ENCODE results near the gene SDCCAG8.

DNA sequence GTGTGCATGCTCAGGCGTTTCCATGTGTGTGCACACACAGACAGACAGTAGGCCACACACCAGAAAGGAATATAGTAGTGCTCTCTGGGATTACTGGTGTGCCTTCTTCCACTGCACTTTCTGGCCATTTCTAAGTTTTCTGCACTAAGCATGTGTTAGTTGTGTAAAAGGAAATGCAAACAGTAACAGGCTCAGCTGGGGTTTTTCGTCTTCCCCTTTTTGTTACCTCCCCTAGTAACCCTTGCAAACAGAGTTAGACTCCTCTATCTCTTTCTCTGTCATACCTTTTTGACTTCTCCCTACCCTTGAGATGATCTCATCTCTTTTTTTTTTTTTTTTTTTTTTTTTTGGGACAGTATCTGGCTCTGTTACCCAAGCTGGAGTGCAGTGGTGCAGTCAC lies 196.3 kb downstream of the SDCCAG8 start:
- no peak for TF ChIP-seq ZSCAN20 (CRISPR knock-in tag; IDR thresholded peaks at IDR 0.05)
- TF ChIP-seq MAFK (IDR thresholded peaks at IDR 0.05; ENCODE audit: partially characterized antibody) = no peak
- TF ChIP-seq RNF2 (IDR thresholded peaks at IDR 0.05; ENCODE audit: borderline replicate concordance, low read depth) = no peak
- TF ChIP-seq CTCF (IDR thresholded peaks at IDR 0.05) = no peak
- no peak for TF ChIP-seq ZNF302 (CRISPR knock-in tag; IDR thresholded peaks at IDR 0.05)
- no peak for TF ChIP-seq MYC (IDR thresholded peaks at IDR 0.05; ENCODE audit: borderline replicate concordance, low read length)
- no peak for TF ChIP-seq HEYL (CRISPR knock-in tag; IDR thresholded peaks at IDR 0.05)
- TF ChIP-seq RAD21 (conservative IDR thresholded peaks at IDR 0.05 in 1 of 2, IDR thresholded peaks at IDR 0.05 in 1 of 2) = no peak
- no peak for TF ChIP-seq POLR2A (IDR thresholded peaks at IDR 0.05; ENCODE audit: low read length)
- TF ChIP-seq EP300 (IDR thresholded peaks at IDR 0.05) = no peak

All from A549 (cell line).